Measurements from ENCODE around the gene SKIL.
"Not testable (repeated sequence)": the region's sequence is repeated elsewhere in the genome, so short reads cannot be mapped to it uniquely, and the experiment has no call there.

The SKIL gene

GRCh38 chr3:170357176-170358041 is at the start of gene SKIL:
TSS of gene SKIL (plus strand) at chr3:170357715. CDS start at chr3:170360332, 2,617 bp downstream.
- DNase-seq (ENCODE audit: low read depth) = peak; percentile 94

- no peak for DNase-seq (ENCODE audit: low read depth)
Observed at GRCh38 chr3:170309046-170309445, 48.5 kb upstream of the SKIL start.

- no peak for DNase-seq (ENCODE audit: low read depth)
Observed at GRCh38 chr3:170317954-170318353, 39.6 kb upstream of the SKIL start.

- DNase-seq (ENCODE audit: low read depth) = no peak
Observed at GRCh38 chr3:170320461-170321121, 36.9 kb upstream of the SKIL start.

GRCh38 chr3:170321321-170322034 is 36.0 kb upstream of the SKIL start:
- DNase-seq (ENCODE audit: low read depth) = no peak

GRCh38 chr3:170322566-170323269 is 34.8 kb upstream of the SKIL start:
- no peak for DNase-seq (ENCODE audit: low read depth)

- DNase-seq (ENCODE audit: low read depth) = no peak
Observed at GRCh38 chr3:170323331-170323730, 34.2 kb upstream of the SKIL start.

- no peak for DNase-seq (ENCODE audit: low read depth)
Observed at GRCh38 chr3:170324962-170325361, 32.6 kb upstream of the SKIL start.

- DNase-seq (ENCODE audit: low read depth) = no peak
Observed at GRCh38 chr3:170327040-170327808, 30.3 kb upstream of the SKIL start.

- not testable (repeated sequence) for DNase-seq (ENCODE audit: low read depth)
Observed at GRCh38 chr3:170327868-170328548, 29.5 kb upstream of the SKIL start.

GRCh38 chr3:170330366-170330765 is 27.1 kb upstream of the SKIL start:
- DNase-seq (ENCODE audit: low read depth) = no peak

GRCh38 chr3:170331143-170331542 is 26.4 kb upstream of the SKIL start:
- DNase-seq (ENCODE audit: low read depth) = no peak

GRCh38 chr3:170337420-170337819 is 20.1 kb upstream of the SKIL start:
- DNase-seq (ENCODE audit: low read depth) = no peak

GRCh38 chr3:170338690-170339340 is 18.7 kb upstream of the SKIL start:
- DNase-seq (ENCODE audit: low read depth) = no peak

GRCh38 chr3:170342273-170342672 is 15.2 kb upstream of the SKIL start:
- DNase-seq (ENCODE audit: low read depth) = not testable (repeated sequence)

GRCh38 chr3:170343859-170344258 is 13.7 kb upstream of the SKIL start:
- not testable (repeated sequence) for DNase-seq (ENCODE audit: low read depth)

GRCh38 chr3:170344971-170345370 is 12.5 kb upstream of the SKIL start:
- no peak for DNase-seq (ENCODE audit: low read depth)

GRCh38 chr3:170346481-170347392 is 10.8 kb upstream of the SKIL start:
- DNase-seq (ENCODE audit: low read depth) = no peak

All from activated T-cell treated with anti-CD3 and anti-CD28 coated beads for 48 hours (primary cell).